T-helper 17 cell (primary cell): ENCODE results near the gene DCLRE1C. TPM values are rescaled to one million over a fixed set of nuclear protein-coding genes. Genes with fewer than 3 reads are reported as not detected.
"Not testable (repeated sequence)": the region's sequence is repeated elsewhere in the genome, so short reads cannot be mapped to it uniquely, and the experiment has no call there.

Experiments
- ATAC-seq: fragments of 150-1000 bp; cut with Tn5 transposase; 2 replicates; pipeline ENCODE4 v1.10.0; 2021; ENCODE audit warnings: mild to moderate bottlenecking, moderate library complexity
- DNase-seq, 3 donors: peaks; one replicate each; pipeline versions ENCODE4 v3.0.0 to v3.0.0-alpha.2; 2020 to 2021
- H3K9me3 ChIP-seq: one replicate; pipeline ENCODE4 v1.7.0; 2013; ENCODE audit warnings: low read length, mild to moderate bottlenecking; ENCODE audit not compliant: control insufficient read depth, poor library complexity, severe bottlenecking
- H3K27ac Mint-ChIP-seq: one replicate; pipeline ENCODE4 v1.8.0; 2022; ENCODE audit warnings: mild to moderate bottlenecking, moderate library complexity, mixed read lengths
- H3K27me3 Mint-ChIP-seq: one replicate; pipeline ENCODE4 v1.8.0; 2022; ENCODE audit warnings: mixed read lengths
- H3K36me3 Mint-ChIP-seq: one replicate; pipeline ENCODE4 v1.8.0; 2022; ENCODE audit warnings: low read depth, mixed read lengths
- H3K4me1 Mint-ChIP-seq: one replicate; pipeline ENCODE4 v1.8.0; 2022; ENCODE audit warnings: mild to moderate bottlenecking, mixed read lengths
- H3K4me3 Mint-ChIP-seq: one replicate; pipeline ENCODE4 v1.8.0; 2022; ENCODE audit warnings: mild to moderate bottlenecking, moderate library complexity, mixed read lengths
- total RNA-seq, 4 donors: library from RNA in 2 of 4; stranded (reverse) in 2 of 4; gene quantifications; one replicate each; pipeline ENCODE4 v1.2.3 and lab custom pipeline; 2022 to 2026

Gene DCLRE1C
- total RNA-seq (10 to 100 TPM; 12.8 to 15.3 TPM), total RNA-seq (lab: John Stamatoyannopoulos, UW) (42.3 to 65.0 reads per million in 2 donors)

DNA sequence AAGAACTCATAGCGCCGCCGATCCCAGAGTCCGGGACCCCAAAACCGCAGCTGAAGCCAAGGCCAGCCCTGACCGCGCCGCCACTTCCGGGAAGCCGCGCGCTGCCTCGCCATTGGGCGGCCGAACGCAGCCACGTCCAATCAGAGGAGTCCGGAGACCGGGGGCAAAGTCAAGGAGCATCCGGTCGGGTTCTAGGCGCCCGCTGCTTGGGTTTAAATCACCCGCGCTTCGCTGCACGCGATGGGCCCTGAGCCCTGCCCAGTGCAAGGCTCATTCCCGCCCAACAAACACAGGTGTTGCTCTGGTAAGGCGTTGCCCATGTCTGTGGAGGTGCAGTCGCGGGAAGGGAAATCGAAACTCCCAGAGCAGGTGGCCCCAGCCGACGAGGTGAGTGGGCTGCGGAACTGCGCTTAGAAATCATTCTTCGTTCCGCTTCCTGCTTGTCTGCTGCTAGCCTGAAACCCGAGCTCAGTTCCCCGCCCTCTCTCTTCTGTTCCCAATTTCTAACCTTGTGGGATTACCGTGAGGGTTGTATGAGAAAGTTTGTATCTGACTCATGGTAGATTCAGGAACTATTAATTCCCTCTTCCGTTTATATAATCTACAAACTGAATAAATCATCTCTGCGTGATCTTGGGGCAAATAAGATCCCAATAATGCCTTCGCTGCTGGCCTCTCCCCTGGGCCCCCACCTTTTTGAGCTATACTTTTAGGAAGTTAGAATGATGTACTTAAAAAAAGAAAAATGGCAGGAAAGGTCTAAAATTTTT is at the start of gene DCLRE1C:
Gene DCLRE1C, minus strand, starts transcription at position 96 of the 770 bp plus-strand sequence. Its CDS starts 86 bp downstream, at position 10.
- H3K9me3 ChIP-seq: no peaks in the 10 kb centered on the region
- H3K4me3 Mint-ChIP-seq: peak within 1 kb of the TSS; percentile 93
- H3K27ac Mint-ChIP-seq: peak within 1 kb of the TSS; percentile 94
- DNase-seq: peak; percentile 67 to 79 (median 79)
- no peaks in the 10 kb centered on the region for H3K27me3 Mint-ChIP-seq
- H3K36me3 Mint-ChIP-seq: peaks cover 4% of the 10 kb centered on the region
- ATAC-seq: peak; percentile 88
- peaks cover 35% of the 10 kb centered on the region for H3K4me1 Mint-ChIP-seq

DNA sequence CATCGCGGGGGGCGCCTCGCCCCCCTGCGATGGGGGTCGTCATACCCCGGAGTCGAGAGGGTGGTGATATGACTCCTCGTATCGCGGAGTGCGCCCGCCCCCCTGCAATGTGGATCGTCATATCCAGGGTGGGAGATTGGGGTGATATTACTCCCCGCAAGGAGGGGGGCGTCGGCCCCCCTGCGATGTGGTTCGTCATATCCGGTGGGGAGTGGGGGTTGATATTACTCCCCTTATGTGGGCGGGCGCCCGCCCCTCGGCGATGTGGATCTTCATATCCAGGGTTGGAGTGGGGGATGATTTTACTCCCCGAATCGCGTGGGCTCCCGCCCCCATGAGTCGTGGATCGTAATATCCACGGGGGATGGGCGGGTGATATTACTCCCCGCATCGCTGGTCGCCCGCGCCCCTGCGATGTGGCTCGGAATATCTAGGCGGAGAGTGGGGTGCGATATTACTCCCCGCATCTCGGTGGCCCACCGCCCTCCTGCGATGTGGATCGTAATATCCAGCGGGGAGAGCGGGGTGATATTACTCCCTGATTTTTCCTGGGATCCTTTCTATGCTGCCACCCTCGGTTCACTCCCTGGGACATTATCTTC is 42.2 kb upstream of the DCLRE1C start:
- H3K4me1 Mint-ChIP-seq: peaks cover 5% of the 10 kb centered on the region
- peaks cover 11% of the 10 kb centered on the region for H3K27me3 Mint-ChIP-seq
- no peak overlapping the region for H3K4me3 Mint-ChIP-seq
- no peak for ATAC-seq
- H3K27ac Mint-ChIP-seq: no peak overlapping the region
- DNase-seq: no peak
- no peaks in the 10 kb centered on the region for H3K36me3 Mint-ChIP-seq
- H3K9me3 ChIP-seq: no peaks in the 10 kb centered on the region

DNA sequence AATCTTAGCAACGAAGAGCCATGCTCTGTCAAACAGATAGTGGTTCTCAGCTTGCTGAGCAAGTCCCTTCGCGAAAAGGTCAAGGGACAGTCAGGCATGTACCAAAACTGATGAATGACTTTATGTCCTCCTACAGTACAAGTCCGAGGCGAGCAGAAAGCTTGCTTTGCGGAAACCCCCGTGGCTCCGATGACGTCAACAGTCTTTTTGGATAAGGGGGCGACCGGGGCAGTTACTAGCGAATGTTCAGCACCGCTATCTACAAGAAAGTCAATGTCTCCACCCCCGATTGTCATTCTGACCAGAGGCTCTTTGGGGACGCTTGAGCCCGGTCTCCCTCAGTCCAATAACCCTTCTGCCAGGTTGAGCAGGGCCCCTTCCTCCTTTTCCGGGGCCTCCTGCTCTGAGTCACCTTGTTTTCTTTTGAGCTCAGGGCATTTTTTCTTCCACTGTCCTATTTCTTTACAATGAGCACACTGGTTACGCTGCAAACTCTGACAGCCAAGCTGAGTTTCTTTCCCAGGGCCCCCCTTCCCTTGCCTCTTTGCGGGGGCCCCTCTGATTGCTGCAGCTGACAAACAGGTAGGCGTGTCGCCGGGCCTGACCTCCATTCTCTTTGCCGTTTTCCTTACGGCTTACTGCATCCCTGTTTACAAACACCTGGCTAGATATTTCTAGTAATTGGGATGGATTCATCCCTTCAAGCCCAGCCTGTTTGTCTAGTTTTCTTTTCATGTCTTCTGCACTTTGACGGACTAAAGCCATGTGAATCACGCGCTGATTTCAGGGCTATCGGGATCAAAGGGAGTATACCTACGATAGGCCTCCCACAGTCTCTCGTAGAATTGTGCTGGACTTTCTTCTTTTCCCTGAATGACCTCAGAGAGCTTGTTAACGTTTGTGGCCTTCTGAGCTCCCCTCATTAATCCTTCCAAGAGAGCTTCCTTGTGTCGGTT is 39.9 kb upstream of the DCLRE1C start:
- H3K4me1 Mint-ChIP-seq, H3K36me3 Mint-ChIP-seq, H3K9me3 ChIP-seq, ATAC-seq, H3K27ac Mint-ChIP-seq, H3K4me3 Mint-ChIP-seq, DNase-seq: not testable (repeated sequence)
- H3K27me3 Mint-ChIP-seq: peaks cover 11% of the 10 kb centered on the region

DNA sequence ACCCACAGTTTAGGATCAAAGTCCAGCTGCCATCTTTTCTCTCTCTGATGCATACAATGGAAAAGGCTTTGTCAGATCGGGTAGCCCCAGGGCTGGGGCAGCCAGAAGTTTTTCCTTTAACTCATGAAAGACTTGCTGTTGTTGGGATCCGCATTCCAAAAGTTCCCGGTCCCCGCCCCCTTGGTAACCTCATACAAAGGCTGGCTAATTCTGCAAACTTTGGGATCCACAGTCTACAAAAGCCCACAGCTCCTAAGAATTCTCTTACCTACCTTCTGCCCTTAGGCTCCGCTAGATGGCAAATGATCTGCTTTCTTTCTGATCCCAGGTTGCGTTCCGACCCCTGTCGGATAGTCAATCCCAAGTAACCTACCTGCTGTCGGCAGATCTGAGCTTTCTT is 38.4 kb upstream of the DCLRE1C start:
- ATAC-seq: not testable (repeated sequence)

DNA sequence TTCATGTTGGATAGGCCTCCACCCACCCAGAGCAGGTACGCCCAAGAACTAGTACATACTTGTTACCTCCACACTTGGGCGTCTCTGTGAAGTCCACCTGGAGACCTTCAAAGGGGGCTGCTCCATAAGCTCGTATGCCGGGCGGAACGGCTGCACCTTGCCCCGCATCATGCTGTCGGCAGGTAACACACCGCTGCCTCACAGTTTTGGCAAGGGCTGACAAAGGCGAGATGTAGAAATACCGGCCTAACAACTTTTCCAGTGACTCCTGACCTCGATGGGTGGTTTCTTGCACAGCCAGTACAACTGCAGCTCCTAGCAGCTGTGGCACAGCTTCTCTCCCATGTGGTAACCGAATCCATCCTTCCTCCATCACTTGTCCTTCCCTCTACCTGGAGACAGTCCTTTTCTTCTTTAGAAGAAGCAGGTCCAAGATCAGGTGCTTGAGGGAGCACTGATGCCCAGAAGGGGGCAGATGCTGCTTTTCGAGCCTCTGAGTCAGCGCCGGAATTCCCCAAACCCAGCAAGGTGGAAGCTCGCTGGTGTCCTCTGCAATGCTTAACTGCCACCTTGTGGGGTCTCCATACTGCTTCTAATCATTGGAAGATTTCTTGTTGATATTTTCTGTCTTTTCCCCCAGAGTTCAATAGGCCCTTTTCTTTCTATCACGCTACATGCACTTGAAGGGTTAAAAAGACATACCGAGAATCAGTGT is 37.3 kb upstream of the DCLRE1C start:
- H3K27ac Mint-ChIP-seq: peak overlapping the region; percentile 16
- H3K9me3 ChIP-seq, H3K36me3 Mint-ChIP-seq, H3K4me1 Mint-ChIP-seq, H3K4me3 Mint-ChIP-seq, ATAC-seq: not testable (repeated sequence)
- peak in 1 of 3 donors; percentile 41 for DNase-seq
- peaks cover 19% of the 10 kb centered on the region for H3K27me3 Mint-ChIP-seq

More for the DNA sequence above, 38.4 kb upstream of the DCLRE1C start:
- not testable (repeated sequence) for H3K36me3 Mint-ChIP-seq, H3K4me3 Mint-ChIP-seq, DNase-seq, H3K27ac Mint-ChIP-seq, H3K4me1 Mint-ChIP-seq, H3K9me3 ChIP-seq
- H3K27me3 Mint-ChIP-seq: peaks cover 11% of the 10 kb centered on the region

DNA sequence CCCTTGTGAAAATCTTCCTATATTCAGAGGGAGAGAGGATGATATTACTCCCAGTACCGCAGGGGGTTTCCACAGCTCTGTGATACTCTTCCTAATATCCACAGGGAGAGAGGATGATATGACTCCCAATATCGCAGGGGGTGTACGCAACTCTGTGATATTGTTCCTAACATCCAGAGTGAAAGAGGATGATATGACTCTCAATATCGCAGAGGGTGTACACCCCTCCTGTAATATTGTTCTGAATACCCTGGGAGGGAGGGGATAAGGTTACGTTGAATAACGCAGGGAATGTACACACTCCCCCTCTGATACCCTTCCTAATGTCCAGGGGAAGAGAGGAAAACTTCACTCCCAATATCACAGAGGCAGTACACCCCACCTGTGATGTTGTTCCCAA is 35.7 kb upstream of the DCLRE1C start:
- H3K4me3 Mint-ChIP-seq: peak overlapping the region; percentile 50
- H3K27me3 Mint-ChIP-seq: peaks cover 16% of the 10 kb centered on the region
- peak overlapping the region; percentile 29 for H3K27ac Mint-ChIP-seq
- H3K4me1 Mint-ChIP-seq, DNase-seq, H3K9me3 ChIP-seq, ATAC-seq, H3K36me3 Mint-ChIP-seq: not testable (repeated sequence)

DNA sequence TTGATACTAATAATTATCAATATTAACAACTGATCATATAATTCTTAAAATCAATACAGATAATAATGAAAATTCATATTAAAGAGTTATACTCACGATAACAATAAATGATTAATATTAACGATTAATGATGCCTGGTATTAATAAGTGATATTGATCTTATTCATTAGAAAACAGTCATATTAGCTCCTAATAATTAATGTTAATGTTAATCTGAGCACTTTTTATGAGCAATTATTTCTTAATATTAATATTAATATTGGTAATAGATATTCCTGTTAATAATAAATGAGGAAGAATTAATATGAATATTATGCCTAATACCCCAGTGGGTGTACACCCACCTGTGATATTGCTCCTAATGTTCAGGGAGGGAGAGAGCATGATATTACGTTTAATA is 28.8 kb upstream of the DCLRE1C start:
- H3K9me3 ChIP-seq: no peaks in the 10 kb centered on the region
- H3K27me3 Mint-ChIP-seq: peaks cover 22% of the 10 kb centered on the region
- H3K27ac Mint-ChIP-seq: no peak overlapping the region
- no peak overlapping the region for H3K4me3 Mint-ChIP-seq
- H3K36me3 Mint-ChIP-seq: peaks cover 2% of the 10 kb centered on the region
- peaks cover 2% of the 10 kb centered on the region for H3K4me1 Mint-ChIP-seq
- no peak for ATAC-seq
- DNase-seq: no peak

DNA sequence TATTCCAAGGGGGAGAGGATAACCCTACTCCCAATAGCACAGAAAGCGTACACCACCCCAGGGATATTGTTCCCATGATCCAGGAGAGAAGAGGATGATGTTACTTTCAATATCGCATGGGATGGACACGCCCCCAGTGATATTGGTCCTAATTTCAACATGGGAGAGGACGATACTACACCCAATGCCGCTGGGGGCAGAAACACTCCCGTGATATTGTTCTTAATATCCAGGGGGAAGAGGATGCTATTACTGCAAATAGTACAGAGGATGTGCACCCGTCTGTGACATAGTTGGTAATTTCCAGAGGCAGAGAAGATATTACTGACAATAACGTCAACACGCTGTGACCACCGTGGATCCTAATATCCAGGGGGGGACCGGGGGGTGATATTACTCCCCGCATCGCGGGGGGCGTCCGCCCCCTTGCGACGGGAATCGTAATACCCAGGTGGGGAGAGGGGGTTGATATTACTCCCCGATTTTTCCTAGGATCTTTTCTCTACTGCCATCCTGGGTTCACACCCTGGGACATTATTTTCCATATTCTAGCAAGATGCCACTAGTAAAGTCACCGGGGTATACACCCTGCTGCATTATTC is 21.9 kb upstream of the DCLRE1C start:
- Mint-ChIP-seq H3K4me3 (no peak overlapping the region), H3K36me3 (no peaks in the 10 kb centered on the region), H3K27me3 (peaks cover 31% of the 10 kb centered on the region), H3K27ac (no peak overlapping the region), H3K4me1 (peaks cover 9% of the 10 kb centered on the region)
- ATAC-seq (no peak), DNase-seq (no peak)
- no peaks in the 10 kb centered on the region for H3K9me3 ChIP-seq

DNA sequence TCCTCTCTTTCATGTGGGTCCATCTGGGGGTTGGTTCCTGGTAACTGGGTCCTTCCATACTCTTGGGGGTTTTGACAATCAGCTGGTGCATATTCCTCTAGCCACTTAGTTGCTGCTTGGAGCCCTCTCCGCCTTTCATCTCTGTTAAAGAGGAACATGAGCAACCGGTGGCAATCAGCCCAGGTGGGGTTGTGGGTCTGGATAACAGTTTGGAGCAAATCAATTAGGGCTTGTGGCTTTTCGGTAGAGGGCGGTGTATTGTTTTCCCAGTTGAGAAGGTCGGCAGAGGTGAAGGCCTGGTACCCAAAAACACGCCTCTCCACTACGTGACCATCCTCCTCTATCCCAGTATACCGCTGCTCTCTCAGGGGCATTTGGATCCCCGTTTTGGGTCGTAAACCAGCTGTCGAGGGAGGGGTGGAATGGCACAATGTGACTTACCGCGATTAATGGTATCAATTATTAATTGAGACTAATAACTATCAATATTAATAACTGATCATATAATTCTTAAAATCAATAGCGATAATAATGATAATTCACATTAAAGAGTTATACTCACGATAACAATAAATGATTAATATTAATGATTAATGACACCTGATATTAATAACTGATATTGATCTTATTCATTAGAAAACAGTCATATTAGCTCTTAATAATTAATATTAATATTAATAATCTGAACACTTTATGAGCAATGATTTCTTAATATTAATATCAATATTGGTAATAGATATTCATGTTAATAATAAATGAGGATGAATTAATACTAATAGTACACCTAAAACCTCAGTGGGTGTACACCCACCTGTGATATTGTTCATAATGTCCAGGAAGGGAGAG is 20.5 kb upstream of the DCLRE1C start:
- not testable (repeated sequence) for H3K36me3 Mint-ChIP-seq, H3K27ac Mint-ChIP-seq, H3K4me3 Mint-ChIP-seq

DNA sequence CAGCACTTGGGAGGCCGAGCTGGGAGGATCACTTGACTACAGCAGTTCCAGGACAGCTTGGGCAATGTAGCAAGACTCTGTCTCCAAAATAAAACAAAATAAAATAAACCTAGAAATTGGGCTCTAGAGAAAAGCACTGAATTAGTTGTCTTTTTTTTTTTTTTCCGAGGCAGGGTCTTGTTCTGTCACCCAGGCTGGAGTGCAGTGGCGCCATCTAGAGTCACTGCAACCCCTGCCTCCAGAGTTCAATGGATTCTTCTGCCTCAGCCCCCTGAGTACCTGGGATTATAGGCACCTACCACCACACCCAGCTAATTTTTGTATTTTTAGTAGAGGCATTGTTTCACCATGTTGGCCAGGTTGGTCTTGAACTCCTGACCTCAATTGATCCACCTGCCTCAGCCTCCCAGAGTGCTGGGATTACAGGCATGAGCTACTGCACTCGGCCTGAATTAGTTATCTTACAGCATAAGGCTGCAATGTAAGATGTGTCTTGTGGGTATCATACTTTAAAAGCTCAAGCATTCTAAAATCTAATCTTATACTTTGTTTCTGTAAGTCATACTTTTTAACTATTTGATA is 18.1 kb upstream of the DCLRE1C start:
- H3K4me1 Mint-ChIP-seq: peaks cover 15% of the 10 kb centered on the region
- peaks cover 2% of the 10 kb centered on the region for H3K36me3 Mint-ChIP-seq
- no peaks in the 10 kb centered on the region for H3K9me3 ChIP-seq
- H3K4me3 Mint-ChIP-seq: no peak overlapping the region
- DNase-seq: peak in 1 of 3 donors; percentile 36
- H3K27me3 Mint-ChIP-seq: peaks cover 34% of the 10 kb centered on the region
- ATAC-seq: peak; percentile 68
- H3K27ac Mint-ChIP-seq: no peak overlapping the region

More for the DNA sequence above, 20.5 kb upstream of the DCLRE1C start:
- not testable (repeated sequence) for H3K9me3 ChIP-seq, DNase-seq, ATAC-seq
- Mint-ChIP-seq H3K27me3 (peaks cover 37% of the 10 kb centered on the region), H3K4me1 (peaks cover 12% of the 10 kb centered on the region)

DNA sequence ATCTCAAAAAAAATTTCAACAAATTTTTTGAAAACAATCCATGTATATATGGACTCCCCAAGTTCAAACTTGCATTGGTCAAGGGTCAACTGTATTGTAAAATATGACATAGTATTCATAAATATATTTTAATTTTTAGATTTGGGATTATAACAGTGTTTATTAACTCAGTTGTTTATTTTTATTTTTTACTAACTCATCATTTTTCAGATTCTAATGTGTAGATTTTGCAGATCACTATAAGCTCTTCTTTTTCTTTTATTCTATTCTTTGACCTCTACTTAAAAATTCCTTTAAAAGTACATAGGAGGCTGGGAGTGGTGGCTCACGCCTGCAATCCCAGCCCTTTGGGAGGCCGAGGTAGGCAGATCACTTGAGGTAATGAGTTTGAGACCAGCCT is 14.0 kb upstream of the DCLRE1C start:
- H3K4me3 Mint-ChIP-seq: peak overlapping the region; percentile 71
- ATAC-seq: no peak
- no peak for DNase-seq
- H3K27me3 Mint-ChIP-seq: peaks cover 8% of the 10 kb centered on the region
- H3K36me3 Mint-ChIP-seq: peaks cover 2% of the 10 kb centered on the region
- no peaks in the 10 kb centered on the region for H3K9me3 ChIP-seq
- H3K27ac Mint-ChIP-seq: no peak overlapping the region
- peaks cover 7% of the 10 kb centered on the region for H3K4me1 Mint-ChIP-seq
